ENCODE measurements around the gene SDCCAG8.

- TF ChIP-seq POLR2A (IDR thresholded peaks at IDR 0.05) = no peak
- no peak for TF ChIP-seq CTCF (IDR thresholded peaks at IDR 0.05)
Observed at GRCh38 chr1:243312952-243313634, 57.3 kb downstream of the SDCCAG8 start.
